Neural progenitor cell (in vitro differentiated cells): ENCODE data around the gene ST7. TPM values are rescaled to one million over a fixed set of nuclear protein-coding genes. Genes with fewer than 3 reads are reported as not detected.

Experiments
- DNase-seq: peaks from one replicate; pipeline ENCODE4 v3.0.0-alpha.2; 2016; ENCODE audit warnings: low spot score
- H2AFZ ChIP-seq: fragments of 200-600 bp; sonication (generic); replicated peaks from 2 replicates; pipeline ENCODE4 v1.6.1; 2016; ENCODE audit warnings: antibody characterized with exemption
- H3F3A ChIP-seq: fragments of 200-600 bp; sonication (generic); 2 replicates; pipeline ENCODE4 v1.6.1; 2016; ENCODE audit warnings: antibody characterized with exemption, low read depth
- H3K27ac ChIP-seq: fragments of 200-600 bp; sonication (generic); 2 replicates; pipeline ENCODE4 v1.5.1; 2016; ENCODE audit warnings: mild to moderate bottlenecking
- H3K27me3 ChIP-seq: fragments of 200-600 bp; sonication (generic); 2 replicates; pipeline ENCODE4 v1.6.1; 2016; ENCODE audit warnings: mild to moderate bottlenecking, moderate library complexity
- H3K36me3 ChIP-seq: fragments of 200-600 bp; sonication (generic); 2 replicates; pipeline ENCODE4 v1.5.1; 2016
- H3K4me1 ChIP-seq: fragments of 200-600 bp; sonication (generic); 2 replicates; pipeline ENCODE4 v1.6.1; 2016; ENCODE audit warnings: mixed run types
- H3K4me2 ChIP-seq: fragments of 200-600 bp; sonication (generic); 2 replicates; pipeline ENCODE4 v1.6.1; 2016
- H3K4me3 ChIP-seq: fragments of 200-600 bp; sonication (generic); 2 replicates; pipeline ENCODE4 v1.5.1; 2016
- H3K79me2 ChIP-seq: fragments of 200-600 bp; sonication (generic); 2 replicates; pipeline ENCODE4 v1.6.1; 2016; ENCODE audit warnings: low read depth
- H3K9ac ChIP-seq: fragments of 200-600 bp; sonication (generic); 2 replicates; pipeline ENCODE4 v1.6.1; 2016
- H3K9me3 ChIP-seq: fragments of 200-600 bp; sonication (generic); 2 replicates; pipeline ENCODE4 v1.5.1; 2016; ENCODE audit warnings: low read depth
- H4K20me1 ChIP-seq: fragments of 200-600 bp; sonication (generic); 2 replicates; pipeline ENCODE4 v1.6.1; 2016; ENCODE audit warnings: low read depth
- H3K27ac Mint-ChIP-seq: 3 replicates; pipeline ENCODE4 v1.8.0; 2021; ENCODE audit warnings: mixed read lengths
- H3K27me3 Mint-ChIP-seq: 2 replicates; pipeline ENCODE4 v1.8.0; 2022; ENCODE audit warnings: low read depth, mild to moderate bottlenecking, inconsistent platforms, moderate library complexity, mixed read lengths; ENCODE audit not compliant: insufficient read depth
- H3K36me3 Mint-ChIP-seq: 3 replicates; pipeline ENCODE4 v1.8.0; 2021; ENCODE audit warnings: mixed read lengths
- H3K4me1 Mint-ChIP-seq: 3 replicates; pipeline ENCODE4 v1.8.0; 2021; ENCODE audit warnings: mixed read lengths
- H3K4me3 Mint-ChIP-seq: 3 replicates; pipeline ENCODE4 v1.8.0; 2021; ENCODE audit warnings: mild to moderate bottlenecking, moderate library complexity, mixed read lengths
- H3K9me3 Mint-ChIP-seq: 3 replicates; pipeline ENCODE4 v1.8.0; 2020; ENCODE audit warnings: mixed read lengths
- CTCF ChIP-seq: fragments of 200-600 bp; sonication (generic); IDR thresholded peaks from 2 replicates; pipeline ENCODE4 v1.5.1; 2017; ENCODE audit warnings: antibody characterized with exemption, mild to moderate bottlenecking
- EZH2 ChIP-seq: fragments of 200-600 bp; sonication (generic); IDR thresholded peaks from 2 replicates; pipeline ENCODE4 v1.6.1; 2017; ENCODE audit warnings: antibody characterized with exemption, mild to moderate bottlenecking, moderate library complexity
- EZH2phosphoT487 ChIP-seq: fragments of 200-600 bp; sonication (generic); IDR thresholded peaks from 2 replicates; pipeline ENCODE4 v1.6.1; 2017; ENCODE audit warnings: antibody characterized with exemption
- total RNA-seq: library from RNA; depleted of rRNA; stranded (reverse); fragments of >200 nt; gene quantifications from 2 replicates; pipeline ENCODE4 v1.2.3, GENCODE V29; 2015; ENCODE audit warnings: low replicate concordance

ST7 gene
- total RNA-seq, 1 donor from 2014 or later, result 5.8 TPM

- Mint-ChIP-seq H3K27me3 (no peaks in the 10 kb centered on the region), H3K36me3 (no peaks in the 10 kb centered on the region), H3K27ac (no peak overlapping the region), H3K4me3 (no peak overlapping the region), H3K4me1 (peaks cover 9% of the 10 kb centered on the region), H3K9me3 (no peaks in the 10 kb centered on the region)
- Histone ChIP-seq H3K4me3 (no peak overlapping the region), H3K79me2 (no peaks in the 10 kb centered on the region), H3F3A (peaks cover 8% of the 10 kb centered on the region), H3K36me3 (no peaks in the 10 kb centered on the region), H4K20me1 (no peaks in the 10 kb centered on the region), H3K9me3 (no peaks in the 10 kb centered on the region), H2AFZ (no peak overlapping the region), H3K9ac (no peak overlapping the region), H3K4me2 (no peak overlapping the region), H3K27ac (no peak overlapping the region), H3K4me1 (no peaks in the 10 kb centered on the region), H3K27me3 (no peaks in the 10 kb centered on the region)
- DNase-seq, result no peak
- TF ChIP-seq EZH2phosphoT487, result peak; percentile 47
- TF ChIP-seq CTCF, result no peak
- no peak for TF ChIP-seq EZH2
Measured at GRCh38 chr7:117012284-117012683, 59.0 kb downstream of the ST7 start.

GRCh38 chr7:117012696-117013095 is 59.4 kb downstream of the ST7 start:
- peak; percentile 42 for DNase-seq
- no peak overlapping the region for H3K9ac ChIP-seq
- H3F3A ChIP-seq, result peaks cover 8% of the 10 kb centered on the region
- H3K4me3 ChIP-seq, result no peak overlapping the region
- no peaks in the 10 kb centered on the region for H3K36me3 Mint-ChIP-seq
- no peaks in the 10 kb centered on the region for H3K4me1 ChIP-seq
- H2AFZ ChIP-seq, result no peak overlapping the region
- no peaks in the 10 kb centered on the region for H4K20me1 ChIP-seq
- no peaks in the 10 kb centered on the region for H3K27me3 Mint-ChIP-seq
- H3K27ac ChIP-seq, result no peak overlapping the region
- no peak overlapping the region for H3K27ac Mint-ChIP-seq
- no peaks in the 10 kb centered on the region for H3K79me2 ChIP-seq
- H3K4me3 Mint-ChIP-seq, result no peak overlapping the region
- H3K4me2 ChIP-seq, result no peak overlapping the region
- no peaks in the 10 kb centered on the region for H3K9me3 ChIP-seq
- H3K27me3 ChIP-seq, result no peaks in the 10 kb centered on the region
- no peaks in the 10 kb centered on the region for H3K36me3 ChIP-seq
- TF ChIP-seq EZH2 (no peak), CTCF (peak; percentile 35), EZH2phosphoT487 (no peak)
- no peaks in the 10 kb centered on the region for H3K9me3 Mint-ChIP-seq
- H3K4me1 Mint-ChIP-seq, result peaks cover 10% of the 10 kb centered on the region

DNA sequence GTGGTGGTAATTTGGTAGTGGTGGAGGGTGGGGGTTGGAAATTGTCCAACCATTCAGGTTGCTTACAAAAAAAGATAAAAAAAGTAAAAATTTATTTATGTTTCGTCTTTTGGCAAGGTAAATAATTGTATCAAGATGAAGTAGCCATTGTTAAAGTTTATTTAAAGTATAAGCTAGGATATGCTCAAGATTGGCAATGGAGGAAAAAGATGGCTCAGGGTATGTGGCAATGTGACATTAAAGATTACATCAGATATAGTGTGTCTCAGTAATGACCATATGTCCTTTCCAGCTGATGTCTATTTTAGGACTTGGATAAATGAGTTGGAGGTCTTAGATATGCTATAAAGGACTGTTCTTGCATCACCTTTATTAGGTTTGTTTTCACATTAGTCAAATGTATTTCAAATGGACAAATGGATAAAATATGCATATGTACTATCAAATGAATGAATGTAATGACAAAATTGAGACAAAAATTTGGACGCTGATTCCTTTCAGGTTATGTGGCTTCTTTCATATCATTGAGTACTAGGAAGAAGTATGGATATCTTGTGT is 60.9 kb downstream of the ST7 start:
- TF ChIP-seq EZH2phosphoT487 (no peak), EZH2 (no peak), CTCF (no peak)
- Mint-ChIP-seq H3K4me3 (no peak overlapping the region), H3K27ac (no peak overlapping the region), H3K36me3 (no peaks in the 10 kb centered on the region), H3K9me3 (no peaks in the 10 kb centered on the region), H3K27me3 (no peaks in the 10 kb centered on the region), H3K4me1 (peaks cover 10% of the 10 kb centered on the region)
- Histone ChIP-seq H4K20me1 (no peaks in the 10 kb centered on the region), H3K27me3 (no peaks in the 10 kb centered on the region), H3K4me3 (no peak overlapping the region), H3K9ac (no peak overlapping the region), H3K9me3 (no peaks in the 10 kb centered on the region), H3K36me3 (no peaks in the 10 kb centered on the region), H3K79me2 (no peaks in the 10 kb centered on the region), H3K27ac (no peak overlapping the region), H2AFZ (no peak overlapping the region), H3F3A (peaks cover 8% of the 10 kb centered on the region), H3K4me1 (no peaks in the 10 kb centered on the region), H3K4me2 (no peak overlapping the region)
- no peak for DNase-seq
